Choroid plexus epithelial cell (primary cell): ENCODE data around the gene PIF1.
"Not testable (repeated sequence)": the region's sequence is repeated elsewhere in the genome, so short reads cannot be mapped to it uniquely, and the experiment has no call there.

Experiments
- DNase-seq: peaks from one replicate; pipeline ENCODE4 v3.0.0-alpha.2; 2010; ENCODE audit warnings: low read depth
- H3K4me3 ChIP-seq: 2 replicates; pipeline ENCODE4 v1.5.1; 2011; ENCODE audit warnings: low read depth, mild to moderate bottlenecking, control low read depth, low read length, moderate library complexity
- CTCF ChIP-seq: conservative IDR thresholded peaks from 2 replicates; pipeline ENCODE4 v1.5.1; 2011; ENCODE audit warnings: low read depth, mild to moderate bottlenecking, control low read depth, inconsistent platforms, low read length, moderate library complexity

PIF1 gene

GRCh38 chr15:64824929-64825430 lies 467 bp downstream of the PIF1 start:
- H3K4me3 ChIP-seq: peak overlapping the region; percentile 54
- no peak for DNase-seq
- no peak for TF ChIP-seq CTCF

GRCh38 chr15:64816452-64816851 lies 9.0 kb downstream of the PIF1 start:
- no peak overlapping the region for H3K4me3 ChIP-seq
- DNase-seq: no peak
- no peak for TF ChIP-seq CTCF

GRCh38 chr15:64814965-64815364 lies 10.5 kb downstream of the PIF1 start:
- DNase-seq: not testable (repeated sequence)

GRCh38 chr15:64814283-64814682 lies 11.2 kb downstream of the PIF1 start:
- not testable (repeated sequence) for DNase-seq, H3K4me3 ChIP-seq

More at GRCh38 chr15:64814965-64815364, 10.5 kb downstream of the PIF1 start:
- H3K4me3 ChIP-seq: not testable (repeated sequence)

GRCh38 chr15:64813075-64813474 lies 12.4 kb downstream of the PIF1 start:
- peak; percentile 51 for DNase-seq
- TF ChIP-seq CTCF: no peak
- no peak overlapping the region for H3K4me3 ChIP-seq

- TF ChIP-seq CTCF: no peak
- no peak overlapping the region for H3K4me3 ChIP-seq
- DNase-seq: no peak
These were observed 14.7 kb downstream of the PIF1 start for GRCh38 chr15:64810497-64811326.

- TF ChIP-seq CTCF: peak; percentile 94
- no peak overlapping the region for H3K4me3 ChIP-seq
- peak; percentile 78 for DNase-seq
These were observed 15.6 kb downstream of the PIF1 start for GRCh38 chr15:64809649-64810496.
